HG02938 (cell line): Measurements from ENCODE around the gene DUSP19.
"Not testable (repeated sequence)": the region's sequence is repeated elsewhere in the genome, so short reads cannot be mapped to it uniquely, and the experiment has no call there.

Experiments used
- ATAC-seq: cut with Tn5 transposase; IDR thresholded peaks from one replicate; pipeline ENCODE4 v1.9.1; 2021; ENCODE audit warnings: mild to moderate bottlenecking, moderate library complexity; ENCODE audit not compliant: unreplicated experiment

Gene DUSP19, protein sequence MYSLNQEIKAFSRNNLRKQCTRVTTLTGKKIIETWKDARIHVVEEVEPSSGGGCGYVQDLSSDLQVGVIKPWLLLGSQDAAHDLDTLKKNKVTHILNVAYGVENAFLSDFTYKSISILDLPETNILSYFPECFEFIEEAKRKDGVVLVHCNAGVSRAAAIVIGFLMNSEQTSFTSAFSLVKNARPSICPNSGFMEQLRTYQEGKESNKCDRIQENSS

GRCh38 chr2:183078464-183079138 is at the start of gene DUSP19:
Gene DUSP19 (plus strand): TSS chr2:183078747. CDS start chr2:183078934, 187 bp downstream.
- ATAC-seq = peak; percentile 83

DNA sequence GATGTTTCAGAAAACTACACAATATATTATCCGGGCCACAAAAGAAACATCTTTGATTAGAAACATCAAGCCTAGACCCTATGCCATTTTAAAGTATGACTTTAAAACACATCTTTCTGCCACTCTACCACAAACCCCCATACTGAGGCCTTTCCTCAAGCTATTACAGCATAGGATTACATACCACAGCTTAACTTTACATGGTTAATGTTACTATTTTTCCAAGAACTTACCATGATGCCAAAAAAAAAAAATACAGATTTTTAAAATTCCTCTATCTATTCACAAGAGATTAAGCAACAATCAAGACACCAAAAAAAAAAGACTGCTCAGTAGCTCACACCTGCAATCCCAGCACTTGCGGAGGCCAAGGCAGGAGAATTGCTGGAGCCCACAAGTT is 49.3 kb upstream of the DUSP19 start:
- no peak for ATAC-seq

DNA sequence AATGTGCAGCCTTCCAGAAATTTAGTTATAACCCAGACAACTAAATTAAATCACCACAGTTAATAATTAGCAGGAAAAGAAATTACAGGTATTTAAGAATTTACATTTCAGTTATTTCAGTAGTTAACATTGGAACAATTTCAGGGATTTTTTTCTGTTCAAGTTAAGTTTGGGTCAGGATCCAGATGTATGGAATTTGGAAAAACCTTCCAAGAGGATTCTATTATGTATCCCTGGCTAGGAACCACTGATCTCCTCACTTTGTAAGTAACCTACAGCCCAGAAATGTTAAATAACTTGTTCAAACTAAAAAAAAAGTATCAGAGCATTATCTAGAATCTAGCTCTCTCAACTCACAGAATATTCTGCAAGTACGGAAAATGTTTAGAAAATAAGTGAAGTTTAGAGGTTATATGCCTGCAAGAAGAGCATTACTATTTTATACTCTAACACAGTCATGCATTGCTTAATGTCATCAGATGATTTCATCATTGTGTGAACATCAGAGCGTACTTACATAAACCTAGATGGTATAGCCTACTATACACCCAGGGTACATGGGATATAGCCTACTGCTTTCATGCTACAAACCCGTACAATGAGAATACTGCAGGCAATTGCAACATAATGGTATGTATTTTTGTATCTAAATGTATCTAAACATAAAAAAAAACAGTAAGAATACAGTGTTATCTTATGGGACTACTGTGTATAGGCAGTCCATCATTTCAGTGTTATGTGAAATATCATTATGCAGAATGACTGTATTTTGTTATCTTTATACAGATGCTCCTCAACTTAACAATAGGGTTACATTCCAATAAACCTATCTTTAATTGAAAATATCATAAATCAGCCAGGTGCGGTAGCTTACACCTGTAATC is 46.4 kb upstream of the DUSP19 start:
- no peak for ATAC-seq

- no peak for ATAC-seq
These were observed 44.6 kb upstream of the DUSP19 start for GRCh38 chr2:183033951-183034350.

GRCh38 chr2:183034806-183035205 is 43.7 kb upstream of the DUSP19 start:
- no peak for ATAC-seq

DNA sequence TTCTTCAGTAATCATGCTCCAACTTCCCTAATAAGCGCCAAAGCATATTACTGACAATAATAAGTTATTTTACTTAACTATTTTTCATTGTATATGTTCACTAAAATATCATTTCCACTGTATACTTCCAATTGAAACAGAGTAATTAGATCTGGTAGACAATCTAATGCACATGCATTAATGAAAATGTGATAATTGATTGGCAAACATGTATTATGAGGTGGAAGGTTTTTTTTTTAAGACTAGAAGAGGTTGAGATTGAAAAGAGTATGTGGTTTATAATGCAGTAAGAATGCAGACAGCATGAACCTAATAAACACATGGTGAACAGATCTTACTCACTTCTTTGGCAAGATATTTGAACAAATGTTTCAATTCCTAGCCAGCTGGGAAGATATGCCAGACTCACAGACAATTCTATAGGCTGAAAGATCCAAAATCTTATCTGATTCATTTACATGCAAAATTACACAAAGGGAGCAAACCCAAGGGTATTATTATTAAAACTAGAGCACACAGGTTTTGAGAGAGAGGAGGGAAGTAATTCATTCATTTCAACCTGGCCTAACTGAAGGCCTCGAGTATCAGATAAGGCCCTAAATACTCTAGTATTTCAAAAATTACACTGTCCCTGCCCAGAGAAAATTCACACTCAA is 43.1 kb upstream of the DUSP19 start:
- ATAC-seq = no peak

DNA sequence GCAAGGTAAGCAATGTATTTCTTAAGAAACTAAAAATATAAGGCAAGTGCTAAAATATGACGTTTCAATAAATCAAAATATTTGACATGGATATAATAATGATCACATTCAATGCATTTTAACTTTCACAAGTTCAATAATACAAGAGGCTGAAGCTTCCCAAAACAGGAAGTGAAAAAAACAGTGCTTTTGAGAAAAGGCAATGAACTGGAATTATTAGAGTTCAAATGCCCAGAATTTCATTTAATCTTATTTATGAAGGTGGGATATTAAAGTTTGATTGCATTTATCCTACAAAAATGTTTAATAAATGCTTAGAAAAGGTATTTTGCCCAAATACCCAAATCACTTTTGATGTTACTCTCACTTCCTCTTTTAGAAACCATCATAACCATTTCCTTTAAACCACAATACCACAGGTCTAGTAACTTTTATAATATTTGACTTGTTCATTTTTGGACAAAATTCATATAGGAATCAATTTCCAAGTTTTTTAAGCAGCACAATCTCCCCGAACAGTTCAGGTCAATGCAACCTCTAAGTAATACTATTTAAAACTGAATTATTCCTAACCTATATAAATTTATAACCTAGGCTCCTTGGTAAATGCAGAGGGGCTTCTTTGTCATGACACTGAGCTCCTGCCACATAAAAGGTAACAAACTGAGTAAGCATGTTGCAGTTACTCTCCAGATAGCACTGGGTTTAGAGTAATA is 42.4 kb upstream of the DUSP19 start:
- peak; percentile 61 for ATAC-seq

DNA sequence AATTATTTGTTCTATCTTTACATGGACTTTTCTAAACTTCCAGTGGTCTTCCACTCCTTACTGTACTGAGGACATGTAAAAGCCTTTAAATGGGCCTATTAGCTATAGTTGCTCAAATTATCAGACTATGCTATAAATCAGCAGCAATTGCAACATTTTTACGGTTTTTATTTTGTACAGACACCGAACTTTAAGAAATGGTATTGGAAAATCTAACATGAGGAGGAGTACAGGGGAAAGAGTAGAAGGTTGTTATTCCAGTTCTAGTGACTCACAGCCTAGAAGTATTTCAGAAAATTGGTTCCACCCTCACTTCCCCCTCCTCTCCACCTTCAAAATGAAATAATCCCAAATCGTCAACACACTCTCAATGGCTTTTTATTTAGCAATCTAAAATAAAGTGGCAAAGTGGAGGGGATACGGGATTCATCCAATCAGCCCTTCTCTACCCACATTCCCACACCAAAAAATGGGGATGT is 41.4 kb upstream of the DUSP19 start:
- ATAC-seq = no peak

DNA sequence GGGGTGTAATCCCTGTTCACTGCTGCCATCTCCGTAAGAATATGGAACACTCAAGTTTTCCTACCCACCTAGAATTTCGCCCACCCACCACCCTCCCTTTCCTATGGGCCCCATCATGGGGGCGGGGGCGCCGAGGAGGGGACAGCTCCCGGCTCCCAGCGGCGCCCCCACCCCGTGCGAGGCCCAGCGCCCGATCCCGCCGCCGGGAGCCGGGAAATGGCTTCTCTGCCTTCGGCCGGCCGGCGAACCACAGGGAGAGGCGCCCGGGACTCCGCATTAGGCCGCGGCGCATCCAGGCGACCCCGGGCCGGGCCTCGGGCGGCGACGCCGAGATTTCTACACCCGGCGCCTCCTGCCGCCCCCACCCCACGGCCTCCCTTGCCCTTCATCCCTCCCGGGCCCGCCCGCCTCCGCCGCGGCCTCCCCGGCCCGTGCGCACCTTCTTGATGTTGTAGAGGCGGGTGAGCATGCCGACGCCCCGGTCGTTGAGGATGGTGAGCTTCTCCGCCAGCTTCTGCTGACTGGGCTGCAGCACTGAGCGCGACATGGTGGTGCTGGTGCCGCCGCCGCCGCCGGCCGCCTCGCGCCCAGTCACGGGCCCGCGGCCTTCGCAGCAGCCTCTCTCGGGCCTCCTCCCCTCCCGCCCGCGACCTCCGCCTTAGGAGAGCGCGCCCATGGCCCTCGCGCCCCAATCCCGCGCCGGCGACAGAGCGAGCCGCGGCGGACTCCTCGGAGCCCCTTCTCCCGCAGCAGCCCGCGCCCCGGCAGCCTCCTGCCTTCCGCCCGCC is 40.8 kb upstream of the DUSP19 start:
- peak; percentile 37 for ATAC-seq

- ATAC-seq = peak; percentile 69
These were observed 39.9 kb upstream of the DUSP19 start, which contains the start of gene NCKAP1 for GRCh38 chr2:183038341-183039300. Gene NCKAP1 (minus strand): TSS chr2:183038457. CDS start chr2:183038099, 358 bp downstream.

DNA sequence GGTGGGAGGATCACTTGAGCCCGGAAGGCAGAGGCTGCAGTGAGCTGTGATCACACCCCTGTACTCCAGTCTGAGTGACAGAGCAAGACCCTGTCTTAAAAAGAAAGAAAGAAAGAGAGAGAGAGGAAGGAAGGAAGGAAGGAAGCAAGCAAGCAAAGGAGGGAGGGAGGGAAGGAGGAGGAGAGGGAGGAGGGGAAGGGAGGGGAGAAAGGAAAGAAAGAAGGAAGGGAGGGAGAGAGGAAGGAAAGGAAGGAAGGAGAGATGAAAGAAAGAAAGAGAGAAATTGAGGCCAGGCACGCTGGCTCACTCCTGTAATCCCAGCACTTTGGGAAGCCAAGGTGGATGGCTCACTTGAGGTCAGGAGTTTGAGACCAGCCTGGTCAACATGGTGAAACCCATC is 37.9 kb upstream of the DUSP19 start:
- no peak for ATAC-seq

DNA sequence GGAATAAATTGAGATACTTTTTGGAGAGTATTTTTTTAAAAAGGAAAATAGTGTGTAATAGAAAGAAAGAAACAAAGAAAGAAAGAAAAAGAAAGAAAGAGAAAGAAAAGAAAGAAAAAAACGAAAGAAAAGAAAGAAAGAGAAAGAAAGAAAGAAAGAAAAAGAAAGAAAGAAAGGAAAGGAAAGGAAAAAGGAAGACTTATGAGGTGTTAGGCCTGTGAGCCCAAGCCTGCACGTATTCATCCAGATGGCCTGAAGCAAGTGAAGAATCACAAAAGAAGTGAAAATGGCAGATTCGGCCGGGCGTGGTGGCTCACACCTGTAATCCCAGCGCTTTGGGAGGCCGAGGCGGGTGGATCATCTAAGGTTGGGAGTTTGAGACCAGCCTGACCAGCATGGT is 35.0 kb upstream of the DUSP19 start:
- ATAC-seq = not testable (repeated sequence)

GRCh38 chr2:183047486-183048125 is 30.9 kb upstream of the DUSP19 start:
- not testable (repeated sequence) for ATAC-seq

- ATAC-seq = no peak
These were observed 29.1 kb upstream of the DUSP19 start for GRCh38 chr2:183049420-183049819.

- ATAC-seq = peak; percentile 39
These were observed 21.1 kb upstream of the DUSP19 start for GRCh38 chr2:183057333-183057985.

DNA sequence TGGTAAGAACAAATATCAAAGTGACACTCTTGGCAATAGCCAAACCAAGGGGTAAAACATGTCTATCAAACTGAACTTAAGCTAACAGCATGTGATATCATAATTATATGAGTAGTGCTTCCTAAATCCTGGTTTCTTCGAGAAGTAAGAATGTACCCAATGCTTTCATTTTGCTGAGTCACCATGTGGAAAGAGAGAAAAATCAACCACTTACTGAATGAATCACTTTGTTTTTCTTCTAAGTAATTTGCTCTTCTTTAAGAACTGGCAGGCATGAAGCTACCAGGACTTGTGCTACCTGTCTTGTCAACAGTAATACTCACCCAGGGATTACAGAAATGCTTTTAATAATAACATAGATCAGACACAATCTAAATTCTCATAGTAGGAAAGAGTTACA is 19.0 kb upstream of the DUSP19 start:
- no peak for ATAC-seq

DNA sequence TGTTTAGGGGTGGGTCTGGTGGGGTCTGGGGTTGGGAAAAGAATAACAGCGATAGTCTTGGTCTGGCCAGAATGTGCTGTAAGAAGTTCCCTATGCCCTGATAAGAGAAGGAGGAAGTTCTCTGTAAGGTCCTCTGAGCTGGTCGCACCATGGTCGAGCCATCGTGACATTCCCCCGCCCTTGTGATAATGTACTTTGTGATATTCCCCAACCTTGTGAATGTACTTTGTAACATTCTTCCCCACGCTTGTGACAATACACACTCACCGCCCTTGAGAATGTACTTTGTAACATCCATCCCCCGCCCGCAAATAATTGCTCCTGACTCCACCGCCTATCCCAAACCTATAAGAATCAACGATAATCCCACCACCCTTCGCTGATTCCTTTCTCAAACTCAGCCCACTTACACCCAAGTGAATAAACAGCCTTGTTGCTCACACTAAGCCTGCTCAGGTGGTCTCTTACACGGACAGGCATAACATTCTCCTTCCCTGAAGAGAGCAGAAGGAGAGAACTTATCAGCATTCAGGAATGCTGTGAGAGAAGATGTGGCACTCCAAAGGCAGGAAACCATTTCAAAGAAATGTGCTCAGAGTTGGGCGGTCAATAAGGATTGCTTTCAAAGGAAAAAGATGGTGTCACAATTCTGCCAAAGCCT is 17.8 kb upstream of the DUSP19 start:
- ATAC-seq = no peak
